ENCODE measurements around the gene CDK6.

DNA sequence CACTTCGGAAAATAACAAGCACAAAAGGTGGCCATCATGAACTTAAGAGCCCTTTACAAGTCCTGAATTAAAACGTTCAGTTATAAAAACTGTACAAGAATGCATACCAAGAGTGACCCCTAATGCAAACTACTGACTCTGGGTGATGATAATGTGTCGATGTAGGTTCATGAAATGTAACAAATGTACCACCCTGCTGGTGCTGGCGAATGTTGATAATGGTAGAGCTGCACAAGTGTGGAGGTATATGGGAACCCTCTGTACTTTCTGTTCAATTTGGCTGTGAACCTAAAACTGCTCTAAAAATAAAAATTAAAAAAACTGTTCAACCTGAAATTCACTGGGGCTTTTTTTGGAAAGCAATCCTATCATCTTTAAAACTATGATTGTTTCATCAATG, 249.5 kb downstream of the CDK6 start:
- TF ChIP-seq, protein P1, sequence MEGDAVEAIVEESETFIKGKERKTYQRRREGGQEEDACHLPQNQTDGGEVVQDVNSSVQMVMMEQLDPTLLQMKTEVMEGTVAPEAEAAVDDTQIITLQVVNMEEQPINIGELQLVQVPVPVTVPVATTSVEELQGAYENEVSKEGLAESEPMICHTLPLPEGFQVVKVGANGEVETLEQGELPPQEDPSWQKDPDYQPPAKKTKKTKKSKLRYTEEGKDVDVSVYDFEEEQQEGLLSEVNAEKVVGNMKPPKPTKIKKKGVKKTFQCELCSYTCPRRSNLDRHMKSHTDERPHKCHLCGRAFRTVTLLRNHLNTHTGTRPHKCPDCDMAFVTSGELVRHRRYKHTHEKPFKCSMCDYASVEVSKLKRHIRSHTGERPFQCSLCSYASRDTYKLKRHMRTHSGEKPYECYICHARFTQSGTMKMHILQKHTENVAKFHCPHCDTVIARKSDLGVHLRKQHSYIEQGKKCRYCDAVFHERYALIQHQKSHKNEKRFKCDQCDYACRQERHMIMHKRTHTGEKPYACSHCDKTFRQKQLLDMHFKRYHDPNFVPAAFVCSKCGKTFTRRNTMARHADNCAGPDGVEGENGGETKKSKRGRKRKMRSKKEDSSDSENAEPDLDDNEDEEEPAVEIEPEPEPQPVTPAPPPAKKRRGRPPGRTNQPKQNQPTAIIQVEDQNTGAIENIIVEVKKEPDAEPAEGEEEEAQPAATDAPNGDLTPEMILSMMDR (IDR thresholded peaks at IDR 0.05; ENCODE audit: low read depth, low read length) = no peak
- no peak for TF ChIP-seq EZH2phosphoT487 (IDR thresholded peaks at IDR 0.05; ENCODE audit: low read depth)

All from OCI-LY3 (cell line).